ENCODE results near the gene GRIN2A.

GRCh38 chr16:10153985-10154384 is 28.2 kb downstream of the GRIN2A start:
- TF ChIP-seq ZFP3 (CRISPR knock-in tag; IDR thresholded peaks at IDR 0.05), result no peak
- no peak for TF ChIP-seq PATZ1 (CRISPR knock-in tag; IDR thresholded peaks at IDR 0.05; ENCODE audit: borderline replicate concordance)
- no peak for TF ChIP-seq TCF4 (CRISPR knock-in tag; IDR thresholded peaks at IDR 0.05; ENCODE audit: borderline replicate concordance)
- no peak for TF ChIP-seq RARB (CRISPR knock-in tag; IDR thresholded peaks at IDR 0.05)

Data from SK-N-SH treated with all-trans-retinoic acid at 6 μM for 48 hours (cell line).